SK-MEL-5 (cell line): ENCODE data around the gene HAPLN1. TPM values are rescaled to one million over a fixed set of nuclear protein-coding genes. Genes with fewer than 3 reads are reported as not detected.

Experiments used
- DNase-seq: peaks from one replicate; pipeline ENCODE4 v3.0.0-alpha.2; 2016; ENCODE audit warnings: low read depth, low spot score
- in situ Hi-C: cut with HindIII; loops from 2 replicates; pipeline ENCODE4 v1.10.0; 2016; ENCODE audit warnings: low sequenced_read_pairs, high pct_unique_total_duplicates, low pct_unique_long_range_greater_than_20kb
- total RNA-seq: library from RNA; depleted of rRNA; stranded (reverse); fragments of >200 nt; shearing (Covaris generic); gene quantifications from 2 replicates; pipeline ENCODE4 v1.2.3, GENCODE V29; 2014

Gene HAPLN1
- total RNA-seq, 1 experiment from 2014 or later, result not detected

GRCh38 chr5:83672158-83672557, 48.5 kb downstream of the HAPLN1 start:
- no peak for DNase-seq
- in situ Hi-C loops, result no loop called here

GRCh38 chr5:83665631-83666030, 55.0 kb downstream of the HAPLN1 start:
- DNase-seq, result no peak
- in situ Hi-C loops, result no loop called here

- in situ Hi-C loops, result no loop called here
- no peak for DNase-seq
Observed at GRCh38 chr5:83662558-83662957, 58.1 kb downstream of the HAPLN1 start.

GRCh38 chr5:83657807-83658525, 62.7 kb downstream of the HAPLN1 start:
- DNase-seq, result no peak
- in situ Hi-C loops, result no loop called here

- no peak for DNase-seq
Observed at GRCh38 chr5:83654427-83654994, 66.1 kb downstream of the HAPLN1 start.

GRCh38 chr5:83653669-83654068, 67.0 kb downstream of the HAPLN1 start:
- in situ Hi-C loops, result no loop called here
- DNase-seq, result no peak

More at GRCh38 chr5:83654427-83654994, 66.1 kb downstream of the HAPLN1 start:
- in situ Hi-C loops, result no loop called here

DNA sequence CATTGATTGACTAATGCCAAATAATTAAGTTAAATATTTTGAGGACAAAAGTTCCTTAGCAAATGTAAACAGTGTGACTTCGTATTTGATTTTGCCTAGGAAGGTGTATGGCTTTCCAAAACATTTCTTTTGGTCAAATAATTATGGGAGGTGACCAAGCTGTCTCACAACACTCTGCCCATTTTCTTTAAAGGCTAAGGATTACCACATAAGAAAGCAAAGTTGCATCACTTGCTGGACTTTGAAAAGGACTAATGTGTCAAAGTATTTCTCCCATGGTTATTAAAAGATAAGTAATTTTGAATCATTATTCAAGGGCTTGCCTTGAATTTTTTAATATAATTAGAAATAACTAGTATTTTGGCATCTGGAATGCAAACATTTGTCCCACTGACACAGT, 74.7 kb downstream of the HAPLN1 start:
- DNase-seq, result no peak
- in situ Hi-C loops, result no loop called here

DNA sequence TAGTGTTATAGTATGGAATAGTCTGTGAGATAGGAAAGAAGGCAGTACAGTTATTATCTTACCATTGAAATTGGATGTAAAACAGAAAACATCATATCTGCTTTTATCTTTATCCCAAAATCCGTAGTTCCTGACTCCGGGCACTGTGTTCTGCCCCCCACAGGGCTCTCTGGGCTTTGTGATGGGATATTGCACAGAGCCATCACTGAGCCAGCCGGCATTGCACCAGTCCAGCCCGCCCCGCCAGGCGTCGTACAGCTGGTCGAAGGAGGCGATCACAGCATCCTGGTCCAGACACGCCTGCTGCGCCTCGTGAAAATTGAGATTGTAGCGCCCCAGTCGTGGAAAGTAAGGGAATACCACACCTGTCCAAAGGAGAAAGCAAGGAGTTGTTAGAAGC, 76.4 kb downstream of the HAPLN1 start:
- DNase-seq, result no peak
- in situ Hi-C loops, result no loop called here

- in situ Hi-C loops, result no loop called here
- DNase-seq, result no peak
Observed at GRCh38 chr5:83641946-83642345, 78.7 kb downstream of the HAPLN1 start.

- in situ Hi-C loops, result no loop called here
- no peak for DNase-seq
Observed at GRCh38 chr5:83639911-83640310, 80.7 kb downstream of the HAPLN1 start.

- in situ Hi-C loops, result no loop called here
- DNase-seq, result no peak
Observed at GRCh38 chr5:83636156-83636555, 84.5 kb downstream of the HAPLN1 start.

DNA sequence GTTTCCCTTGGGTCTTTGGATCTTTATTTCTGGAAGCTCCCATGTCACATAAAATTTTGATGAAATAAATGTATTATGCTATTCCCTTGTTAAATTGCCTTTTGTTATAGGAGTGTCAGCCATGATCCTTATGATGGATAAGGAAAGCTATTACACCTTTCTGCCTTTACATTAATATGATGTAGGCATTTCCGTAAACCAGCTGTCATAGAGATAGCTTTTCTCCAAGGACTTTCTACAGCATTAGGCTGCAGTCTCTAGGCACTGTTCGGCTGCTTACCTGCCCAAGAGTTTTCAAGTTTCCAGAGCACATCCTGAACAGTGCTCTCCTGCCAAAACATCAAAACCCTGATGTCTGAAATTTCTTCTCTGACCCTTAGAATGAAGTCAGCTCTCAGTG, 87.4 kb downstream of the HAPLN1 start:
- in situ Hi-C loops, result no loop called here
- no peak for DNase-seq

- peak; percentile 5 for DNase-seq
- in situ Hi-C loops, result no loop called here
Observed at GRCh38 chr5:83632874-83633273, 87.8 kb downstream of the HAPLN1 start.

DNA sequence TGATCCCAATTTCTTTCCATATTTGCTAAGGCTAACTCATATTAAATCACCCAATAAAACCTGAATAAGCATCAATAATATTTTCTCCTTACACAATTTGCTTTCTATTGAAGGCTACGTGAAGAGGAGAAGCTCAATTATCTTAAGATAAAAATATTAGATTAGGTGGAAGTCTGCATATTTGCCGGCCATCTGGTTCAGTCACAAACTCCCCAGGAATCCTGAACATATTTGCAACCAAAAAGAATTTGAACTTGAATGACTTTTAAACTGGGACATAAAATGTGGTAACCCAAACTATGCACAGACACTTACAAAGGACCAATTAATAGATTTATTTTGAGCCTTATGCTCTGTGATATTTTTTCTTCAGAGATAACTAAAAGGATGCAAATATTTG, 92.3 kb downstream of the HAPLN1 start:
- in situ Hi-C loops, result no loop called here
- no peak for DNase-seq

DNA sequence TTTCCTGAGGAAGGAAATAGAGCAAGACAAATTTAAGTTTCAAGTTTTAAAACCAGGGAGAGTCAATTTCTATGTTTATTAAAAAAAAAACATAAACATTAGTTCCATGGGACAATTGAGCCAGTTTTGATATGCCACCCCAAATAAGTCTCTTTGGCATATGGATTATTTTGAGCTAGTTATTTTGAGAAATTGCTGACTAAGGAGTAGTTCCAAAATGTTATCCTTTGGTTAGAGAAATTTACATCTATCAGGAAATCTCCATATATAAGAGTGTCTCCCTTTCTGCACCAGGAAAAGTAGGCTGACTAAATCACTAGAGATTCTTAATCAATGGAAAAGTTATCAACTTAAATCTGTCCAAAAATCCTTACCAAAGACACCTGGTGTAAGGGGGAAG, 105.8 kb downstream of the HAPLN1 start:
- in situ Hi-C loops, result no loop called here
- no peak for DNase-seq

DNA sequence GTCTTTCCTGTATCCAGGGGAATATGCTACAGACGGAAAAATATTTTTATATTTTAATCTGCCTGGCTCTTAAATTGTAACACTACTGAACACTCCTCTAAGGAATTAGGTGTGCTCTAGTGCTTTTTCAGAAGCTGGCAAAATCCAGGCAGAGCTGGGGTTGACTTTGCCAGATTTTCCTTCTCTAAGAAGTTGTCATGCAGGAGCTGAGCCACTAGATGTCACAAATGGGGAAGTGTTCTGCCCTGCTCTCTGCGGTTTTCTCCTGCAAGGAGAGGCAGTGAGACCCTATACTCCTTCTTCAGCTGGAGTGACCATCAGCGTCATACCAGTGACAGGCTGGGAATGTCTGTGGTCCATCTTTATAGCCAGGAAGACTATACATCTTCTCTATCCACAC, 112.5 kb downstream of the HAPLN1 start:
- DNase-seq, result peak; percentile 77
- in situ Hi-C loops, result no loop called here

- DNase-seq, result peak; percentile 50
Observed at GRCh38 chr5:83595217-83595616, 125.4 kb downstream of the HAPLN1 start.

DNA sequence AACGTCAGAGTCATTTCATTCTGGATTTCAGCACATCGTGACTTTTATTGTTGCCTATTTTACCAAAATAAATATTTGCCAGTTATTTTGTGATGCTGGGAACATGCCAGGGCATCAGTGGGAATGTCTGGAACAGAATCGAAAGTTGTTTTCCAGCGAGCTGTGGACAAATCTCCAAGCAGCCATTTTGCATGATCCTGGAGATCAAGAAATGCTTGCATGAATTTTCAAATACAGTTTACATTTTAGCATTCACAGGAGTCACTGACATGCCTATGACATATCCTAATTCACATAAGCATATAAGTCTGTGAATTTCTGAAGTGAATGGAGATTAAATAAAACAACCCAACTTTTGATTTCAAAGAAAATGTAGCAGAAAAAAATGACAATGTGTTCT, 129.7 kb downstream of the HAPLN1 start:
- in situ Hi-C loops, result no loop called here
- no peak for DNase-seq

More at GRCh38 chr5:83595217-83595616, 125.4 kb downstream of the HAPLN1 start:
- in situ Hi-C loops, result no loop called here

DNA sequence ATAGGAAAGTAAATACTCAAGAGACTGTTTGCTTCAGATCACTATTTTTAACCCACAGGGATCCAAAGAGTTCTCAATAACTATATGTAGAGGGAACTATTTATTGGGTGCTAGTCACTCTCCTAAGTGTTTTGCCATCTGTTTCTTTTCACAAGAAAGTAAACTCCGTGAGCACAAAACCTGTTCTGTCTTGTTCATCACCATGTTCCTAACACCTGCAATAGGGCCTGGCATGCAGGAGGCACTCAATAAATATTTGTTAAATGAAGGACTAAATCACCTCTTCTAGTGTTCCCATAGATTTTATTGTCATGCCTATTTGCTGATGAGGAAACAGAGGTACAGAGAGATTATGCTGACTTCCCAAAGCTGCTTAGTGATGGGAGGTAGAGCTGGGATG, 130.9 kb downstream of the HAPLN1 start:
- in situ Hi-C loops, result no loop called here
- no peak for DNase-seq
